ENCODE measurements around the gene MYH16. TPM values are rescaled to one million over a fixed set of nuclear protein-coding genes. Genes with fewer than 3 reads are reported as not detected.

The MYH16 gene
- total RNA-seq, 1 experiment from 2014 or later: 2.8 TPM

DNA sequence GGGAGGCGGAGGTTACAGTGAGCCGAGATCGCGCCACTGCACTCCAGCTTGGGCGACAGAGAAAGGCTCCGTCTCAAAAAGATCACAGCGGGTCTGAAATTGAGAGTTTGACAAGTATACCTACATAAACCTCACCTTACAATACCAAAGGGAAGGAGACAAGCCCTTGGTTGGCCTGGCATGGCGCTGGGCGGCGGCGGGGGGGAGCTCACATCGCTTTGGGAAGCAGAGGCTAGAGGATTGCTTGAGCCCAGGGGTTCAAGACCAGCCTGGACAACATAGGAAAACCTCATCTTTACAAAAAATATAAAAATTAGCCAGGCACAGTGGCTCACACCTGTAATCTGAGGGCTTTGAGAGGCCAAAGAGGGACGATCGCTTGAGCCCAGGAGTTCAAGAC is 51.9 kb downstream of the MYH16 start:
- no peaks in the 10 kb centered on the region for H3K9me2 ChIP-seq (replicated peaks; ENCODE audit: low read length)
- H3K9me3 ChIP-seq (ENCODE audit: low read length): no peaks in the 10 kb centered on the region
- TF ChIP-seq, protein P1, sequence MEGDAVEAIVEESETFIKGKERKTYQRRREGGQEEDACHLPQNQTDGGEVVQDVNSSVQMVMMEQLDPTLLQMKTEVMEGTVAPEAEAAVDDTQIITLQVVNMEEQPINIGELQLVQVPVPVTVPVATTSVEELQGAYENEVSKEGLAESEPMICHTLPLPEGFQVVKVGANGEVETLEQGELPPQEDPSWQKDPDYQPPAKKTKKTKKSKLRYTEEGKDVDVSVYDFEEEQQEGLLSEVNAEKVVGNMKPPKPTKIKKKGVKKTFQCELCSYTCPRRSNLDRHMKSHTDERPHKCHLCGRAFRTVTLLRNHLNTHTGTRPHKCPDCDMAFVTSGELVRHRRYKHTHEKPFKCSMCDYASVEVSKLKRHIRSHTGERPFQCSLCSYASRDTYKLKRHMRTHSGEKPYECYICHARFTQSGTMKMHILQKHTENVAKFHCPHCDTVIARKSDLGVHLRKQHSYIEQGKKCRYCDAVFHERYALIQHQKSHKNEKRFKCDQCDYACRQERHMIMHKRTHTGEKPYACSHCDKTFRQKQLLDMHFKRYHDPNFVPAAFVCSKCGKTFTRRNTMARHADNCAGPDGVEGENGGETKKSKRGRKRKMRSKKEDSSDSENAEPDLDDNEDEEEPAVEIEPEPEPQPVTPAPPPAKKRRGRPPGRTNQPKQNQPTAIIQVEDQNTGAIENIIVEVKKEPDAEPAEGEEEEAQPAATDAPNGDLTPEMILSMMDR (conservative IDR thresholded peaks at IDR 0.05; ENCODE audit: low read depth, low read length): no peak
- TF ChIP-seq EZH2phosphoT487 (IDR thresholded peaks at IDR 0.05; ENCODE audit: borderline replicate concordance, low read length) (no peak), EZH2 (IDR thresholded peaks at IDR 0.05; ENCODE audit: low read length, unreplicated experiment) (no peak)
- no peak for DNase-seq
- H3K4me3 ChIP-seq (ENCODE audit: low read length): peak overlapping the region; percentile 72
- ATAC-seq: no peak
- H3K4me2 ChIP-seq (ENCODE audit: low read length): peak overlapping the region; percentile 100
- H3K27me3 ChIP-seq (ENCODE audit: low read length): no peaks in the 10 kb centered on the region
- H3K9ac ChIP-seq (ENCODE audit: low read length): peak overlapping the region; percentile 99
- no TSS peak for BruUV-seq (replicated peaks)
- no peak overlapping the region for H2AFZ ChIP-seq (ENCODE audit: low read length)
- ChIA-PET CTCF (no interaction called here), POLR2A (ENCODE audit: unreplicated experiment) (no interaction called here)
- H4K20me1 ChIP-seq (ENCODE audit: low read length): no peaks in the 10 kb centered on the region
- H3K4me1 ChIP-seq (ENCODE audit: insufficient read depth, low read length): peaks cover 25% of the 10 kb centered on the region
- no peak overlapping the region for H3K27ac ChIP-seq (ENCODE audit: low read length)
- no peaks in the 10 kb centered on the region for H3F3A ChIP-seq (ENCODE audit: low read length, unreplicated experiment)
- intact Hi-C loops (cut with micrococcal nuclease): no loop called here
- H3K36me3 ChIP-seq (ENCODE audit: low read depth, low read length): no peaks in the 10 kb centered on the region
- H3K79me2 ChIP-seq (ENCODE audit: low read length): peaks cover 51% of the 10 kb centered on the region

DNA sequence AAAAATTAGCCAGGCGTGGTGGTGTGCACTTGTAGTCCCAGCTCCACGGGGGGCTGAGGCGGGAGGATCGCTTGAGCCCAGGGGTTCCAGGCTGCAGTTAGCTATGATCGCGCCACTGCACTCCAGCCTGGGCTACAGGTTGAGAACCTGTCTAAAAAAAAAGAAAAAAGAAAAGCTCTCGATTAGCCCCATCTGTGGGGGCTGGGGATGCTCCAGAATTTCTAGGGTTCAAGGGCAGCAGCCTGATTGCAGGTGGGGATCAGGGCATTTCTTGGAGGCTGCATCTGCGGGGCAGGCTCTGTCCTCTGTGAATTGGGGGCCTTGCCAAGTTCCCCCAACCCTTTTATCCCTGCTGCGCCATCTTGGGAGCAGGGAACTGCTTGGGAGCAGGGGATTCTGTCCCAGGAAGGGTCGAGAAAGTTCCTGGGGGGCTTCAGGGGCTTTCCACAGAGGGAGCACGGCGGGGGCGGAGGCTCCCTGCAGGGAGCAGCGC is 52.4 kb downstream of the MYH16 start:
- peaks cover 56% of the 10 kb centered on the region for H3K79me2 ChIP-seq (ENCODE audit: low read length)
- H3K9me3 ChIP-seq (ENCODE audit: low read length): no peaks in the 10 kb centered on the region
- TF ChIP-seq EZH2phosphoT487 (IDR thresholded peaks at IDR 0.05; ENCODE audit: borderline replicate concordance, low read length) (no peak), EZH2 (IDR thresholded peaks at IDR 0.05; ENCODE audit: low read length, unreplicated experiment) (no peak)
- TF ChIP-seq, protein P1 (conservative IDR thresholded peaks at IDR 0.05; ENCODE audit: low read depth, low read length): no peak
- no peaks in the 10 kb centered on the region for H3F3A ChIP-seq (ENCODE audit: low read length, unreplicated experiment)
- H3K4me2 ChIP-seq (ENCODE audit: low read length): peak overlapping the region; percentile 100
- H3K27ac ChIP-seq (ENCODE audit: low read length): peak overlapping the region; percentile 65
- peaks cover 30% of the 10 kb centered on the region for H3K4me1 ChIP-seq (ENCODE audit: insufficient read depth, low read length)
- no peak for DNase-seq
- ATAC-seq: no peak
- CTCF ChIA-PET: no interaction called here
- H4K20me1 ChIP-seq (ENCODE audit: low read length): no peaks in the 10 kb centered on the region
- peak overlapping the region; percentile 72 for H3K4me3 ChIP-seq (ENCODE audit: low read length)
- intact Hi-C loops (cut with micrococcal nuclease): loop anchor here (5.0 kb wide), 2 partner anchors 183 to 283 kb away; partner anchors contain the start of gene SMURF1
- no peaks in the 10 kb centered on the region for H3K27me3 ChIP-seq (ENCODE audit: low read length)
- peak overlapping the region; percentile 81 for H2AFZ ChIP-seq (ENCODE audit: low read length)
- H3K9me2 ChIP-seq (replicated peaks; ENCODE audit: low read length): no peaks in the 10 kb centered on the region
- POLR2A ChIA-PET (ENCODE audit: unreplicated experiment): no interaction called here
- H3K36me3 ChIP-seq (ENCODE audit: low read depth, low read length): no peaks in the 10 kb centered on the region
- BruUV-seq (replicated peaks): no TSS peak
- peak overlapping the region; percentile 99 for H3K9ac ChIP-seq (ENCODE audit: low read length)

DNA sequence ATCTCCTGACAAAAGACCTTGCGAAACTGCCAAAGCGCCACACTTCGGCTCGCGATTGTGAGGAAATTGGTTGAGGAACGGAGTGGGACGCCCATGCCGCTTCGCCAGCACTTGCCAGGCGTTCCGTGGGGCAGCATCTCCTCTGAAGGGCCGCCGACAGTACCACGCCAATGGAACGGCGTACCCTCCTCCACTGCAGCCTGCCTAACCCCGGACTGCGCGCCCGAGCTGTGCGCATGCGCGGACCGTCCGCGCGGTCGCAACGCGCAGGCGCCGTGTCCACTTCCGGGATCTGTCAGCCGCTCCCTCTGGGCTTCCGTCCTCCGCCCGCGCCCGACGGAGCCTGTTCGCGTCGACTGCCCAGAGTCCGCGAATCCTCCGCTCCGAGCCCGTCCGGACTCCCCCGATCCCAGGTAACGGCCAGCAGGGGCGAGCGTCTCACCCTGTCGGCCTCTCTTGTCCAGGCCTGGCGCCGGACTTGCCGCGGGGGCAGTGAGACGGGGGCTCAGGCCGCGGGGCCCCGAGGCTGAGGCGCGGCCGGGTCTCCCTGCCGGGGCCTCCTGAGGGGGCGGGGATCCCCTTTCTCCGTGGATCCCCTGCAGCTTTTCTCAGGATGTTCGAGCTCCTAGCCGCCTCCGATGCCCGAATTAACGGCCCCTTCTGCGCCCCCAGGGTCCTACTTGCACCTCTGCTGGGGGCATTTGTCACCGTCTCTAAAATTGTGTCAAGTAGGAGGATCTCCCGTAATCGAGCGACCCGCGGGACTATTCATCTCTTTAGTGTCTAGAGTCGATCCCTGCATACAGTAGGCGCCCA is 53.2 kb downstream of the MYH16 start, which contains the start of gene ARPC1A:
Gene ARPC1A, plus strand, starts transcription at position 307 of the 816 bp plus-strand sequence. CDS start 7,456 bp downstream, outside the sequence.
- intact Hi-C loops (cut with micrococcal nuclease): loop anchor here (5.0 kb wide), 2 partner anchors 183 to 283 kb away; partner anchors contain the start of gene SMURF1
- Histone ChIP-seq H3K79me2 (ENCODE audit: low read length) (peaks cover 58% of the 10 kb centered on the region), H3K36me3 (ENCODE audit: low read depth, low read length) (no peaks in the 10 kb centered on the region), H4K20me1 (ENCODE audit: low read length) (no peaks in the 10 kb centered on the region), H3K27me3 (ENCODE audit: low read length) (no peaks in the 10 kb centered on the region), H2AFZ (ENCODE audit: low read length) (peak within 1 kb of the TSS; percentile 81), H3K4me2 (ENCODE audit: low read length) (peak within 1 kb of the TSS; percentile 100), H3K9me2 (replicated peaks; ENCODE audit: low read length) (no peaks in the 10 kb centered on the region), H3K4me3 (ENCODE audit: low read length) (peak within 1 kb of the TSS; percentile 72), H3K9ac (ENCODE audit: low read length) (peak within 1 kb of the TSS; percentile 99), H3K4me1 (ENCODE audit: insufficient read depth, low read length) (peaks cover 35% of the 10 kb centered on the region), H3K9me3 (ENCODE audit: low read length) (no peaks in the 10 kb centered on the region), H3K27ac (ENCODE audit: low read length) (peak within 1 kb of the TSS; percentile 65), H3F3A (ENCODE audit: low read length, unreplicated experiment) (no peaks in the 10 kb centered on the region)
- peak; percentile 94 for DNase-seq
- TF ChIP-seq EZH2phosphoT487 (IDR thresholded peaks at IDR 0.05; ENCODE audit: borderline replicate concordance, low read length): no peak
- TF ChIP-seq EZH2 (IDR thresholded peaks at IDR 0.05; ENCODE audit: low read length, unreplicated experiment): no peak
- TF ChIP-seq, protein P1 (conservative IDR thresholded peaks at IDR 0.05; ENCODE audit: low read depth, low read length): no peak
- ATAC-seq: peak; percentile 78
- CTCF ChIA-PET: no interaction called here
- POLR2A ChIA-PET (ENCODE audit: unreplicated experiment): no interaction called here
- BruUV-seq (replicated peaks): no TSS peak
